Uterus (tissue), 4 donors: ENCODE measurements around the gene SCO1. TPM values are rescaled to one million over a fixed set of nuclear protein-coding genes. Genes with fewer than 3 reads are reported as not detected.
"Not testable (repeated sequence)": the region's sequence is repeated elsewhere in the genome, so short reads cannot be mapped to it uniquely, and the experiment has no call there.

Source experiments
- DNase-seq, 2 donors: peaks; one replicate each; pipeline ENCODE4 v3.0.0-alpha.2; 2019 to 2020
- H3K27ac ChIP-seq, 2 donors: fragments of 200-600 bp; sonication (generic); 1 replicate in 1 of 2; 2 replicates in 1 of 2; pipeline ENCODE4 v1.5.1; 2016 to 2018
- H3K27me3 ChIP-seq, 2 donors: fragments of 200-600 bp; sonication (generic); one replicate each; pipeline ENCODE4 v1.5.1; 2018 to 2019; ENCODE audit warnings: control low read depth in 1 of 2
- H3K36me3 ChIP-seq, 2 donors: fragments of 200-600 bp; sonication (generic); one replicate each; pipeline ENCODE4 v1.5.1; 2019; ENCODE audit warnings: control low read depth in 1 of 2
- H3K4me1 ChIP-seq, 2 donors: fragments of 200-600 bp; sonication (generic); one replicate each; pipeline ENCODE4 v1.5.1; 2018 to 2019; ENCODE audit warnings: control low read depth in 1 of 2
- H3K4me3 ChIP-seq, 2 donors: fragments of 200-600 bp; sonication (generic); 1 replicate in 1 of 2; 2 replicates in 1 of 2; pipeline ENCODE4 v1.5.1; 2018 to 2019; ENCODE audit warnings: mild to moderate bottlenecking in 1 of 2
- H3K9me3 ChIP-seq, 2 donors: fragments of 200-600 bp; sonication (generic); one replicate each; pipeline ENCODE4 v1.5.1; 2019; ENCODE audit warnings: control low read depth in 1 of 2
- POLR2A ChIP-seq, 2 donors: fragments of 450-650 bp; IDR thresholded peaks; one replicate each; pipeline ENCODE4 v1.6.1; 2016; ENCODE audit warnings: antibody characterized with exemption in 2 of 2, mild to moderate bottlenecking in 1 of 2, moderate library complexity in 1 of 2
- intact Hi-C: fragments of 100-400 bp; cut with DNase I; formaldehyde crosslinking; loops from one replicate; pipeline ENCODE4 v1.15.1; 2023; ENCODE audit warnings: low total_unique reads
- total RNA-seq, 4 donors: library from RNA; depleted of rRNA in 3 of 4; stranded (reverse); fragments of >200 nt in 3 of 4; gene quantifications; one replicate each; pipeline versions ENCODE4 v1.1.0 to v1.2.4, GENCODE V29; 2014 to 2023
- TF ChIP-seq, protein P1 (sequence below), 4 experiments: fragments of 200-600 bp in 2 of 4; fragments of 450-650 bp in 2 of 4; sonication (generic) in 2 of 4; IDR thresholded peaks; one replicate each; pipeline ENCODE4 v1.5.1; 2016 to 2019; ENCODE audit warnings: antibody characterized with exemption in 4 of 4, mild to moderate bottlenecking in 2 of 4, moderate library complexity in 1 of 4
- donor health status: DM: yes; HTN: yes; CAD: no.

The SCO1 gene
- total RNA-seq, 4 donors from 2014 or later = 7.4 to 27.0 (median 16.3) TPM

DNA sequence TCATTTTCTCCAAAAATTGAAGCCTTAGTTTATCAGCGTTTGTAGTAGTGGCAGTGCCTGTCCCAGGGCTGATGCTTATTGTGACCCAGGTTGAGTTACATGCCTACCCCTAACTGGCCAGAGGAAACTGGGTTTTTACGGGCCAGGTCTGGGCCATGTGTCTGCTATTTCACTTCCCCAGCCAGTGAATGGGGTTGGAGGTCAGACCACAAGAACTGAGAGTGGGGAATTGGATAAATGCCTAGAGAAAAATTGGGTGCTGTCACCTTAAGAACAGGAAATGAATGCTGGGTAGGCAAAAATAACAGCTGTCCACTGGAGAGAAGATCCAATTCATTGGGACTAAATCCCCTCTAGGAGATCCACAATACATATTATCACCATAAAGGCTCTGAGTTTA, 5.2 kb upstream of the SCO1 start:
- intact Hi-C loops = no loop called here

DNA sequence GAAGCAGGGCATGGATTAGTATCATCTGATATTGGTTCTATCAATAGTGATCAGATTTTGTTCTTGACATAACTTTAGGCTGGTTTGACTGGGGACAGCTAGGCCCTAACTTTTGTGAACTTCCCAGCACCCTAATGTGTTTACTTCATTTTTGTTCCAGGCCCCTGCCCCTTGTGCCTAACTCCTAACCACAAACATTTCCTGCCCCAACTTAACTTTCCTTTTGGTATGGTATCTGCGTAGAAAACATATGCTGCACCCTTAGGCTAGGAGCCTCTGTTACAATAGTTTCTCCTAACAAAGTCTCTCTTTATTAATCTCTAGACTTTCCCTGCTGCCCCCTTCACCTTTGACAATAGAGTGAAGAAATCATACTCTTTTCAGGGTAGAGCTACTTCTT, 2.5 kb upstream of the SCO1 start:
- intact Hi-C loops = no loop called here
- Histone ChIP-seq H3K36me3 (no peaks in the 10 kb centered on the region), H3K4me1 (no peaks in the 10 kb centered on the region), H3K27ac (no peak overlapping the region), H3K9me3 (no peaks in the 10 kb centered on the region), H3K4me3 (no peak overlapping the region), H3K27me3 (no peaks in the 10 kb centered on the region)
- TF ChIP-seq POLR2A (IDR thresholded peaks at IDR 0.05) = no peak
- TF ChIP-seq, protein P1, sequence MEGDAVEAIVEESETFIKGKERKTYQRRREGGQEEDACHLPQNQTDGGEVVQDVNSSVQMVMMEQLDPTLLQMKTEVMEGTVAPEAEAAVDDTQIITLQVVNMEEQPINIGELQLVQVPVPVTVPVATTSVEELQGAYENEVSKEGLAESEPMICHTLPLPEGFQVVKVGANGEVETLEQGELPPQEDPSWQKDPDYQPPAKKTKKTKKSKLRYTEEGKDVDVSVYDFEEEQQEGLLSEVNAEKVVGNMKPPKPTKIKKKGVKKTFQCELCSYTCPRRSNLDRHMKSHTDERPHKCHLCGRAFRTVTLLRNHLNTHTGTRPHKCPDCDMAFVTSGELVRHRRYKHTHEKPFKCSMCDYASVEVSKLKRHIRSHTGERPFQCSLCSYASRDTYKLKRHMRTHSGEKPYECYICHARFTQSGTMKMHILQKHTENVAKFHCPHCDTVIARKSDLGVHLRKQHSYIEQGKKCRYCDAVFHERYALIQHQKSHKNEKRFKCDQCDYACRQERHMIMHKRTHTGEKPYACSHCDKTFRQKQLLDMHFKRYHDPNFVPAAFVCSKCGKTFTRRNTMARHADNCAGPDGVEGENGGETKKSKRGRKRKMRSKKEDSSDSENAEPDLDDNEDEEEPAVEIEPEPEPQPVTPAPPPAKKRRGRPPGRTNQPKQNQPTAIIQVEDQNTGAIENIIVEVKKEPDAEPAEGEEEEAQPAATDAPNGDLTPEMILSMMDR (IDR thresholded peaks at IDR 0.05) = no peak
- DNase-seq = no peak

More for the DNA sequence above, 5.2 kb upstream of the SCO1 start:
- Histone ChIP-seq H3K9me3 (no peaks in the 10 kb centered on the region), H3K36me3 (no peaks in the 10 kb centered on the region), H3K27ac (no peak overlapping the region), H3K27me3 (no peaks in the 10 kb centered on the region), H3K4me1 (no peaks in the 10 kb centered on the region), H3K4me3 (no peak overlapping the region)
- DNase-seq = no peak
- TF ChIP-seq POLR2A (IDR thresholded peaks at IDR 0.05) = no peak
- TF ChIP-seq, protein P1 (IDR thresholded peaks at IDR 0.05) = no peak

DNA sequence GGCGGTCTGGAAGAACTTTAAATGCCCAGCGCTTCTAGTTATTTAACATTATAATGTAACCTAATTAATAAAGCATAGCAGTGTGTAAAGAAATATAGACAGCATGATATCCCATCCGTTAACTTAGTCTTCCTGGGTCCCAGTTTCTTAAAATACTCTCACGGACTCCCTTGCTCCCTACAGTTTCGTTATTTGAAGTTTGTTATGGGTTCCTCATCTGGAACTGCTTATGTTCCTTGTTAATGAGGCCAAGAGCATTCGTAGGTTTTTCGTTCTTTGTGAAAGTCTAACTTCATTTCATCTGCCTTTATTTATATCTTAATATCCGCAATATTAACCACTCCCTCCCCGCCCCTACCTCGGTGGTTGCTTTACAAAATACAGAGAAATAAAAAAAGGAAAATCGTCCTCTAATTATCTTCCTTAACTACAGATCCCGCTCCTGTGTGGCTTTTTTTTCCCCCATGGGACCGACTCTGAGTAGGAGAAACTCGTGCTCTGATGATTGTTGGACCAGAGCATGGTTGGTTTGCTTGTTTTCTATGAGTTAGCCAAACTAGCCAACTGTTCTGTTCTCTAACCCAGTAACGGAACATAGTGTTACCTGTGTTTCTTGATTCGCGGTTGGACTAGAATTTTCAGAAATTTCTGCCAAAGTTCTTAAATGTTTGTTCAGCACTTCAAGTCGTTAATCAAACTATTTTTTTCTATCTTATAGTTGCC, 924 bp upstream of the SCO1 start:
- no peak for TF ChIP-seq POLR2A (IDR thresholded peaks at IDR 0.05)
- TF ChIP-seq, protein P1 (IDR thresholded peaks at IDR 0.05) = no peak
- no peaks in the 10 kb centered on the region for H3K27me3 ChIP-seq
- no peaks in the 10 kb centered on the region for H3K4me1 ChIP-seq
- no peaks in the 10 kb centered on the region for H3K36me3 ChIP-seq
- H3K27ac ChIP-seq = peak overlapping the region; percentile 90 to 91
- intact Hi-C loops = no loop called here
- no peaks in the 10 kb centered on the region for H3K9me3 ChIP-seq
- peak overlapping the region; percentile 68 to 78 for H3K4me3 ChIP-seq
- no peak for DNase-seq

DNA sequence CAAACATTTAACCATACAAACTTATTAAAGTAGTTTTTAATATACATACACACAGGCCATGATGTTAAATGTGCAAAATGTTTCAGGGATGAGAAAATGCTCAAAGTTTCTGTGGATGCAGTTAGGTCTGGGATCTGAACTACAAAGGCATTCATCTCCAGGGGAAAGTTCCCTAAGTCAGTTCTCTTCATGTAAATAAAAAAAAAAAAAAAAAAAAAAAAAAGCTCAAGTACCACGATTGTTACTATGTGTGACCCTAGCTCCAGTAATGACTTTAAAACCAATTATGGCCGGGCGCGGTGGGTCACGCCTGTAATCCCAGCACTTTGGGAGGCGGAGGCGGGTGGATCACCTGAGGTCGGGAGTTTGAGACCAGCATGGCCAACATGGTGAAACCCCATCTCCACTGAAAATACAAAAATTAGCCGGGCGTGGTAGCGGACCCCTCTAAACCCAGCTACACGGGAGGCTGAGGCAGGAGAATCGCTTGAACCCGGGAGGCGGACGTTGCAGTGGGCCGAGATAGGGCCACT, 1.4 kb downstream of the SCO1 start:
- H3K27ac ChIP-seq, intact Hi-C loops, H3K4me1 ChIP-seq, H3K9me3 ChIP-seq, H3K36me3 ChIP-seq, DNase-seq, H3K4me3 ChIP-seq, H3K27me3 ChIP-seq: not testable (repeated sequence)

DNA sequence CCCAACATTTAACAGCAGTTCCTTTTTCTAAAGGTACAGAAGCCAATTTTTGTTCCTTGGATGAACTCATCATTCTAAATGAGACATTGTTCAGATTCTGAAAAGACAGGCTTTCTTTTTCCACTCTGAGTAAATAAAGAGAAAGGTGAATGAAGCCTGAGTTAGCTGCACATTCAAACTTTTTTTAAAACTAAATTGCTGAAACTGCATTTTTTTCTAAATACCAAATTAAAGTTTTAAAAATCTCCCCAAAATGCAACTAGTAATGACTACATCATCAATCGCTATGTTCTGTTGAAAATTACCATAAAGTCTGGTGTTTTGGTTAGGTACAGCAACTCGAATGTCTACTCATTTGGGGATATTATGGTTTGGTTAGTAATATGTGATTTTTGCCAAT, 9.8 kb downstream of the SCO1 start:
- Histone ChIP-seq H3K36me3 (no peaks in the 10 kb centered on the region), H3K4me1 (no peaks in the 10 kb centered on the region), H3K4me3 (no peak overlapping the region), H3K27me3 (no peaks in the 10 kb centered on the region), H3K27ac (no peak overlapping the region), H3K9me3 (no peaks in the 10 kb centered on the region)
- no peak for DNase-seq
- intact Hi-C loops = no loop called here
- TF ChIP-seq, protein P1 (IDR thresholded peaks at IDR 0.05) = no peak
- no peak for TF ChIP-seq POLR2A (IDR thresholded peaks at IDR 0.05)
